GM19239 (cell line): ENCODE data around the gene ADGRG1.

Source experiments
- DNase-seq: peaks from one replicate; pipeline ENCODE4 v3.0.0; 2011; ENCODE audit warnings: low spot score; ENCODE audit not compliant: insufficient read length
- FAIRE-seq: peaks from 2 replicates; lab custom pipeline; 2011; peaks lifted over from hg19 to GRCh38; lab: Jason Lieb, UNC

The ADGRG1 gene

DNA sequence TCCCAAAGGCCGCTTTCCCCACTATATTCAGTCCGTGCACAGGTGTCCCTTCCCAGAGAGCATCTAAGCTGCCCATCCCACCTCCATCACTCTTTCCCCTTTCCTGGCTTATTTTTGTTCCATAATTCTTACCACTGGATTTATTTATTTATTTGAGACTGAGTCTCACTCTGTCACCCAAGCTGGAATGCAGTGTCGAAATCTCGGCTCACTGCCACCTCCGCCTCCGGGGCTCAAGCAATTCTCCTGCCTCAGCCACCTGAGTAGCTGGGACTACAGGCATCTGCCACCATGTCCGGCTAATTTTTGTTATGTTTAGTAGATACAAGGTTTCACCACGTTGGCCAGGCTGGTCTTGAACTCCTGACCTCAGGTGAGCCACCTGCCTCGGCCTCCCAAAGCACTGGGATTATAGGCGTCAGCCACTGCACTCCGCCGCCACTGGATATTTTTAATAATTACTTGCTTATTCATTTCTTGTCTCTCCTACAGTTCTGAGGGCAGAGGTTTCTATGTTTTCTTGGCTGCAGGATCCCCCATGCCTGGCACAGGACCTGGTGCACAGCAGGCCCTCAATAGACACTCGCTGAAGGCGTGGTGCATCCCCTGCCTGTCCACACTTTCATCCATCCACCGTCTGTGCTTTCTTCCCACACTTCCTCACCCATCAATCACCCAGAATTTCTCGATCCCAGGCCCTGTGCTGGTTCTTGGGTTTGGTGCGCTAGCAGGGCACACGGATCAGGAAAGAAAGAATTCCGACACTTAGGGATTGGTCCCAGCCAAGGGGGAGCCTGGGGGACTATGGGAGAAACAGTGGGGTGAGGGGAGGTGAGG is 9.9 kb upstream of the ADGRG1 start:
- no peak for DNase-seq
- FAIRE-seq: no peak

GRCh38 chr16:57619133-57619605 is 9.3 kb upstream of the ADGRG1 start:
- DNase-seq (no peak), FAIRE-seq (no peak)

DNA sequence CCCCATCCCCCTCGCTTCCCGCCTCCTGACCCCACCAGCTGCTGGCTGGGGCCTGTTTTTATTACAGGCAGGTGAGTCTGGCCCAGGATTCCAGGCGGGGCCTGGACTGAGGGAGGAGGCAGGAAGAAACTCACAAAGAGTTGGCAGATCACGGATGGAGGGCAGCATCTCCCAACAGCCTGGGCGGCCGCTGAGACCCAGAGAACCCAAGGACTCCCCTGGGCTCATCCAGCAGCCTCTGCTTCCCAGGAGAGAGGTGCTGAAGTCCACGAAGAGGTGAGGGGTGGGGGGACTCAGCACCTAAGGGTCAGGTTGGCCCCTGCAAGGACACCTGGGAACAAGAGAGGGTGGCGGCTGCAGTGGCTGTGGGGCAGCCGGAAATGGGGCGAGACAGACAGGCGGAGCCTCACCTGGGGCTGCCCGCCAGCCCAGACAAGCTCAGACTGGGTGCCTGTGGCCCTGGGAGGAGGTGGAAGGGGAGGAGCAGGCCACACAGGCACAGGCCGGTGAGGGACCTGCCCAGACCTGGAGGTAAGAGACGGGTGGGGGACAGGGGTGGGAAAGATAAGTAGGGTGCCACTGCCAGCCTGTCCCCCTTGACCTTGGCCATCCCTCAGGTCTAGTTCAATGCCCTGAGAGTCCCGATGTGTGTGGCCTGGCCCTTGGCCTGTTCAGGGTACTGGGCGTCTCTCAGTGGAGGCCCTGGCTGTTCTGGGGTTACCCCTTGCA is 8.7 kb upstream of the ADGRG1 start:
- no peak for FAIRE-seq
- DNase-seq: no peak

- DNase-seq: no peak
- no peak for FAIRE-seq
These were observed 7.8 kb upstream of the ADGRG1 start for GRCh38 chr16:57620335-57621231.

GRCh38 chr16:57621521-57622271 is 6.7 kb upstream of the ADGRG1 start:
- DNase-seq (no peak), FAIRE-seq (no peak)

DNA sequence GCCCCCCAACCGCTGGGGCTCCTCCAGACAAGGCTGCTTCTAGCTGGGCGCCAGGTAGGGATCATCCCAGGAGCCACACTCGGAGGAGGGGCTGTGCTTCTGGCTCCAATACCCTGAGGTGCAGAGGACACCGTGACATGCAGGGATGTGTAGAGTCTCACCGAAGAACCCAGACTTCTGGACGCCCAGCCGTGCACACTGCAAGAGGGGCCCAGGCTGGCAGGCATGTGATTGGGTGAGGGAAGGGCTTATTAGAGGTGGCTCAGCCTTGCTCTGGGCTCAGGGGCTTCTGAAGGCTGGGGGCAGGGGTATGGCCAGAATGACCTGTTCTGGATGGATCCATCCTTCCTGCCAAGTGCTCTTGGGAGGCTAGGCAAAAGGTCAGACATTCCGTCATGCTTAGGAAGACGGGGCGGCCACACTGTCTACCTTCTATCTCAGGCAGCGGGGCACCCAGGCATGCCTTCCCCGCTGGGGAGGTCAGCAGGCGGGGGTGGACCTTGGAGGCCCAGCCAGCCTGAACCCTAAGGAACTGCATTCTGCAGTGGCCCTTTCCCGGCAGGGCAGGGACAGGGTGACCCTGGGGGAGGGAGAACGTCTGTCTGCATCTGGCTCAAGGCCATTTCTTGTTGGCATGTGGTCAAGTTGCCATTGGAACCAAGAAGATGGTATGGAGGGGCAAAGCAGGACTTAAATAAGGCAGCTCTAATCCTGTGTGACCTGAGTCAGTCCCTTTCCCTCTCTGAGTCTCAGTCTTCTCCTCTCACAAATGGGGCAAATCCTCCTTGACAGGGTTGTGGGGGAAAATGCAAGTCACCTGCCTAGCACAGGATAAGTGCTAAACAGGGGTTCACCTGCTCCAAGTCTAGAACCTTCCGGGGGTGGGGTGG is 5.8 kb upstream of the ADGRG1 start:
- DNase-seq: no peak
- no peak for FAIRE-seq

- FAIRE-seq: no peak
- DNase-seq: no peak
These were observed 5.0 kb upstream of the ADGRG1 start for GRCh38 chr16:57623251-57624043.

DNA sequence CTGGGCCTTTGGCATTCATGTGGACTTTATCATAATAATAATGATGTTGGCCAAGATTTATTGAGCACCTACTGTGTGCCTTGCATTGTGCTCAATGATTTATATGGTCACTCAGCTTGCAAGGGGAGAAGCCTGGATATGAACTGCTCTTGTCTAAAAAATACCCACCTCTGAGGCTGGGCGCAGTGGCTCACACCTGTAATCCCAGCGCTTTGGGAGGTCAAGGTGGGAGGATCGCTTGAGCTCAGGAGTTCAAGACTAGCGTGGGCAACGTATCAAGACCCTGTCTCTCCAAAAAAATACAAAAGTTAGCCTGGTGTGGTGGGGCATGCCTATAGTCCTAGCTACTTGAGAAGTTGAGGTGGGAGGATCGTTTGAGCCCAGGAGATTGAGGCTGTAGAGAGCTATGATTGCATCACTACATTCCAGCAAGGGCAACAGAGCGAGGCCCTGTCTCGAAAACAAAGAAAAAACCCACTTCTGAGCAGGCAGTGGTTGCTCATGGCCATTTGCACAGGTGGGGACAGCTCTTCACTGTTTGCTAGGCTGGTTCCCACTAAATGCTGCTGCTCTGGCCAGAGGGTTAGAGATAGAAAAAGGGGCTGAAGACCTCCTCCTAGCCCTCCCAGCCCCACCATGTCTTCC is 4.3 kb upstream of the ADGRG1 start:
- no peak for FAIRE-seq

DNA sequence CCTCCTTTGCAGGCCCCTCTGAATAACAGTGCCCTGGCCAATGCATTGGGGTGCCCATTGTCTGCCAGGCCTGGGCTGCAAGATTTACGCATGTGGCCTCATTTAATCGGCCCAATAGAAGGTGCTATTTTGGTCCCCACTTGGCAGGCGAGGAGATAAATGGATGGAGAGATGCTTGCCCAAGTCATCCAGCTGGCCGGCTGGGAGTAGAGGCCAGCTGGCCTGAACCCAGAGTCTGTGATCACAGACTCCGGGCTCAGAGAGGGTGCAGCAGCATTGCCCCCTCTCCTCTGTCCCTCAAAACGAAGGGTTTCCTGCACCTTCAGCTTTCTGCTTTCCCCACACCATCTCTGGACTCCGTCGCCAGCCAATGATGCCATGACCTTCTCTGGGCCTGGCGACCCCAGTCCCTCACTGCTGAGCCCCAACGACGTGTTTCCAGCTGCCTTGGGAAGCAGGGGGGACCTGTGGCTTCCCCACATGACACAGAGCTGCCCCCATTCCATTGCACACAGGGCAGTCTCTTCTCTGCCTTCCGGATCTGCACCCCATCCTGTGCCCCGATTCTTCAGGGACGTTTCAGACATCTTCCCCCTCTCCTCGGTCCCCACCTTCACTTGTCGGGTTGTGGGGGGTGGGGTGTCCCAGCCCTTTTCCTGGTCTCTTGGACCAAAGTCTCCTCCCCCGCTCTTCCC is 3.5 kb upstream of the ADGRG1 start:
- FAIRE-seq (no peak), DNase-seq (no peak)

More for the DNA sequence above, 4.3 kb upstream of the ADGRG1 start:
- no peak for DNase-seq

DNA sequence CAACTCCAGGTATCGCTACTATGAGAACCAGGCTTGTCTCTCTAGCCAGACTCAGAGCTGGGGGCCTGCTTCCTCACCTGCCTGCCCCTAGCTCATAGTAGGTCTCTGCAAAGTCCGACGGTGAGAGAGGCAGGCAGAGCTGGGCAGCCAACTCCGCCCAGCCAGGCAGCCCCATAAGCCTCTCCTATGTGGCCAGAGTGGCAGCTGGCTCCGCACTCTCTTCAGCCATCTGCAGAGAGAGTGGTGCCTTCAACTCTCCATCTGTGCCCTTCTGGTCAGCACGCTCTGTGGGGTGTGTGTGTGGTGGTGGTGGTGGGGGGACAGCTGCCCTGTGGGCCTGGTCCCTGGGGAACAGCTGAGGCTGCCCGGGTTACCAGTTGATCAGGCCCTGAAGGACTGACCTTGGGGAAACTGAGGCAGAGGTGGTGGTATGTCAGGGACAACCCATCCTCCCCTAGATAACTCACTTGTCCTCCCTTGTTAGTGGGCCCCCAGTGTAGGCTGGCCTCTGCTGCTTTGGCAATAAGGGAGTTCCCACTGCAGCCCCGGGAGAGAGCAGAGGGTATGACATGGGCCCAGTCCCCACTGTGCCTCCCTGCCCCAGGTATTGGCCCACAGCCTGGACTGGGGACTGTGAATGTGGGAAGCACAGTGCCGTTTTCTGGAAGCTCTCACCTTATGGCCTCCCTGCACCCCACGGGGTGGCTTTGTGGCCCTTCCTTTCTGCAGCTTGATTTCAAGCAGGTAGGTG is 1.8 kb upstream of the ADGRG1 start:
- no peak for FAIRE-seq
- no peak for DNase-seq

DNA sequence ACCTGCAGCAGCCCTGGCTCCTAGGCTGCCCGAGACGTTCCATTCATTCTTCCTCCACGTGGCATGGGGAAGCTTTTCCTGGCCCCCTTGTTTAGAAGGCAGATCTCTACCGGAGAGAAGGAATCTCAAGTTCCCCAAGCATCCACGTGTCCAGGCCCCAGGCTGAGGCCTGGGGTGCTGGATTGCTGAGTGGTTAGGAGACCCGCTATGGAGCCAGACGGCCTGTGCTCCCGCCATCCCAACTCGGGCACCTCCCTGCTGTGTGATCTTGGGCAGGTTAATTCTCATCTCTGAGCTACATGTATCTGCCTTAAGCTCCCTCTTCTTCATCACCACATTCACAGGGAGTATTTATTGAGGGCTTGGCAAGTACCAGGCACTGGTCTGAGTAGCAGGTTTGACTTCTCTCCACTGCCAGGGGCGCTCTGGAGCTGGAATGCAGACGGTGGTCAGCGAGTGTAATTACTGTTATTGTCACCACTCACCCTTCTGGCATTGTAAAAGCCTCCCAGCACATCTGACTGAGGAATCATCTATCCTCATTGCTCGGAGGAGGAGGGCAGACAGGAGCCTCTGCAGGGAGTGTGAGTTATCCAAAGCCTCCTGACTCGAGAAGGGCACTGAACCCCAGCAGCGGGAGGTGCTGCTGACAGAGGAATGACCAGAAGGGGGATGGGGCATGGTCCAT is 1.1 kb upstream of the ADGRG1 start:
- DNase-seq: no peak
- FAIRE-seq: no peak

GRCh38 chr16:57628783-57629293 is 408 bp downstream of the ADGRG1 start:
- DNase-seq: no peak
- FAIRE-seq: no peak

GRCh38 chr16:57629516-57630406 is 1.3 kb downstream of the ADGRG1 start:
- no peak for FAIRE-seq

GRCh38 chr16:57630407-57630797 is 2.0 kb downstream of the ADGRG1 start:
- no peak for DNase-seq
- FAIRE-seq: no peak

More at GRCh38 chr16:57629516-57630406, 1.3 kb downstream of the ADGRG1 start:
- DNase-seq: no peak
